Activated CD4-positive, alpha-beta T cell treated with anti-CD3 and anti-CD28 coated beads for 24 hours (primary cell): ENCODE data around the gene AKT1.
A peak's percentile ranks its signal among the peaks of the same experiment; 100 is the strongest.

Experiments
- DNase-seq, 2 donors: peaks; one replicate each; pipeline ENCODE4 v3.0.0-alpha.2; 2020; ENCODE audit warnings: low read depth in 2 of 2

AKT1 gene

GRCh38 chr14:104772707-104773504 is 22.6 kb downstream of the AKT1 start:
- no peak for DNase-seq

GRCh38 chr14:104771918-104772706 is 23.4 kb downstream of the AKT1 start:
- DNase-seq = no peak

GRCh38 chr14:104771374-104771773 is 24.2 kb downstream of the AKT1 start:
- no peak for DNase-seq

GRCh38 chr14:104770851-104771272 is 24.7 kb downstream of the AKT1 start:
- no peak for DNase-seq

GRCh38 chr14:104770072-104770579 is 25.4 kb downstream of the AKT1 start:
- no peak for DNase-seq

- DNase-seq = no peak
Observed at GRCh38 chr14:104769324-104770071, 26.1 kb downstream of the AKT1 start.

- peak; percentile 92 to 95 for DNase-seq
Observed at GRCh38 chr14:104768437-104769323, 26.9 kb downstream of the AKT1 start.

GRCh38 chr14:104767634-104767918 is 28.0 kb downstream of the AKT1 start:
- no peak for DNase-seq

GRCh38 chr14:104766863-104767633 is 28.5 kb downstream of the AKT1 start:
- DNase-seq = no peak

GRCh38 chr14:104766256-104766862 is 29.2 kb downstream of the AKT1 start:
- no peak for DNase-seq

GRCh38 chr14:104765517-104765916 is 30.0 kb downstream of the AKT1 start:
- DNase-seq = no peak

- no peak for DNase-seq
Observed at GRCh38 chr14:104758981-104759969, 36.3 kb downstream of the AKT1 start.

- DNase-seq = no peak
Observed at GRCh38 chr14:104757681-104758392, 37.7 kb downstream of the AKT1 start.

GRCh38 chr14:104757238-104757585 is 38.3 kb downstream of the AKT1 start:
- no peak for DNase-seq

GRCh38 chr14:104756477-104757237 is 38.9 kb downstream of the AKT1 start:
- no peak for DNase-seq

- no peak for DNase-seq
Observed at GRCh38 chr14:104755621-104756020, 39.9 kb downstream of the AKT1 start.

GRCh38 chr14:104754213-104754851 is 41.2 kb downstream of the AKT1 start:
- DNase-seq = no peak
